Sigmoid colon (tissue), 4 donors: ENCODE results near the gene DPP8.

ENCODE experiments used
- EP300 ChIP-seq, 4 donors: sonication (generic); formaldehyde crosslinking; IDR thresholded peaks; one replicate each; pipeline ENCODE4 v1.6.1; 2017; ENCODE audit warnings: antibody characterized with exemption in 4 of 4
- POLR2A ChIP-seq, 2 donors: fragments of 450-650 bp; IDR thresholded peaks; one replicate each; pipeline ENCODE4 v1.6.1; 2016; ENCODE audit warnings: antibody characterized with exemption in 2 of 2, mild to moderate bottlenecking in 2 of 2, moderate library complexity in 2 of 2
- POLR2AphosphoS5 ChIP-seq, 4 donors: sonication (generic); formaldehyde crosslinking; IDR thresholded peaks; one replicate each; pipeline ENCODE4 v1.6.1; 2017; ENCODE audit warnings: antibody characterized with exemption in 4 of 4
- TF ChIP-seq, protein P1 (sequence below), 4 experiments: fragments of 450-650 bp in 3 of 4; fragments of 200-600 bp in 1 of 4; IDR thresholded peaks; one replicate each; pipeline ENCODE4 v1.5.1; 2016 to 2019; ENCODE audit warnings: antibody characterized with exemption in 4 of 4, mild to moderate bottlenecking in 3 of 4, moderate library complexity in 2 of 4

DNA sequence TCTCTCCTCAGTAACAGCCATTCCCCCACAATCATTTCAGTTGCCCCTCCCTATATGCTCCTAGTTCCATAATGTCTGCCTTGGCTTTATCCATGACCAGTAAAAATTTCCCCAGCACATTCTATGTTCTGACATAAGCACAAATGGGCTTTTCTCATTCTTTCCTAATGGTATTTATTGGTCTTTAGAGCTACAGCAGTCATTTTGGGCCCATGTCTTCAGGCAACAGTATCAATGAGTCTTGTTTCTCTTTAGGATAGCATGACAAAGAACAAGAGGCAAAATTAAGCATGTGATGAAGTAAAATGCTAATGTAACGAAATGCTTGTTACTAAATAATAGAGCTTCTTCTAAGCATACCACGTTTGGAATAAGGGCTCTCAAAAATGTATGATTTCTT lies 8.2 kb downstream of the DPP8 start:
- TF ChIP-seq POLR2A (IDR thresholded peaks at IDR 0.05), result no peak
- TF ChIP-seq EP300 (IDR thresholded peaks at IDR 0.05), result no peak
- TF ChIP-seq, protein P1, sequence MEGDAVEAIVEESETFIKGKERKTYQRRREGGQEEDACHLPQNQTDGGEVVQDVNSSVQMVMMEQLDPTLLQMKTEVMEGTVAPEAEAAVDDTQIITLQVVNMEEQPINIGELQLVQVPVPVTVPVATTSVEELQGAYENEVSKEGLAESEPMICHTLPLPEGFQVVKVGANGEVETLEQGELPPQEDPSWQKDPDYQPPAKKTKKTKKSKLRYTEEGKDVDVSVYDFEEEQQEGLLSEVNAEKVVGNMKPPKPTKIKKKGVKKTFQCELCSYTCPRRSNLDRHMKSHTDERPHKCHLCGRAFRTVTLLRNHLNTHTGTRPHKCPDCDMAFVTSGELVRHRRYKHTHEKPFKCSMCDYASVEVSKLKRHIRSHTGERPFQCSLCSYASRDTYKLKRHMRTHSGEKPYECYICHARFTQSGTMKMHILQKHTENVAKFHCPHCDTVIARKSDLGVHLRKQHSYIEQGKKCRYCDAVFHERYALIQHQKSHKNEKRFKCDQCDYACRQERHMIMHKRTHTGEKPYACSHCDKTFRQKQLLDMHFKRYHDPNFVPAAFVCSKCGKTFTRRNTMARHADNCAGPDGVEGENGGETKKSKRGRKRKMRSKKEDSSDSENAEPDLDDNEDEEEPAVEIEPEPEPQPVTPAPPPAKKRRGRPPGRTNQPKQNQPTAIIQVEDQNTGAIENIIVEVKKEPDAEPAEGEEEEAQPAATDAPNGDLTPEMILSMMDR (IDR thresholded peaks at IDR 0.05), result no peak
- TF ChIP-seq POLR2AphosphoS5 (IDR thresholded peaks at IDR 0.05), result no peak
